Type B pancreatic cell (in vitro differentiated cells): ENCODE results near the gene FOS. TPM values are rescaled to one million over a fixed set of nuclear protein-coding genes. Genes with fewer than 3 reads are reported as not detected.
A peak's percentile ranks its signal among the peaks of the same experiment; 100 is the strongest.

Experiments
- DNase-seq: peaks from one replicate; pipeline ENCODE4 v3.0.0; 2021; ENCODE audit warnings: mixed read lengths; ENCODE audit not compliant: unreplicated experiment; ENCODE audit errors: extremely low spot score
- H3K27ac Mint-ChIP-seq: 2 replicates; pipeline ENCODE4 v1.8.0; 2021; ENCODE audit warnings: mild to moderate bottlenecking, mixed read lengths
- H3K27me3 Mint-ChIP-seq: 2 replicates; pipeline ENCODE4 v1.8.0; 2021; ENCODE audit warnings: mixed read lengths
- H3K36me3 Mint-ChIP-seq: 2 replicates; pipeline ENCODE4 v1.8.0; 2021; ENCODE audit warnings: mixed read lengths
- H3K4me1 Mint-ChIP-seq: one replicate; pipeline ENCODE4 v1.8.0; 2021; ENCODE audit warnings: mixed read lengths; ENCODE audit not compliant: unreplicated experiment
- H3K4me3 Mint-ChIP-seq: 2 replicates; pipeline ENCODE4 v1.8.0; 2021; ENCODE audit warnings: mild to moderate bottlenecking, mixed read lengths
- H3K9me3 Mint-ChIP-seq: 2 replicates; pipeline ENCODE4 v1.8.0; 2021; ENCODE audit warnings: mixed read lengths
- CTCF ChIP-seq: fragments of 200-600 bp; sonication (generic); conservative IDR thresholded peaks from 2 replicates; pipeline ENCODE4 v1.5.0; 2021; ENCODE audit warnings: antibody characterized with exemption, mild to moderate bottlenecking
- total RNA-seq: library from RNA; stranded (reverse); gene quantifications from 2 replicates; pipeline ENCODE4 v1.2.1, GENCODE V29; 2021; ENCODE audit warnings: low replicate concordance

FOS gene
- total RNA-seq, 1 donor from 2014 or later, result 214 TPM

GRCh38 chr14:75275598-75275997, 3.0 kb upstream of the FOS start:
- peak overlapping the region; percentile 20 for H3K4me3 Mint-ChIP-seq
- peaks cover 10% of the 10 kb centered on the region for H3K36me3 Mint-ChIP-seq
- no peaks in the 10 kb centered on the region for H3K9me3 Mint-ChIP-seq
- no peak for DNase-seq
- no peak for TF ChIP-seq CTCF
- peaks cover 44% of the 10 kb centered on the region for H3K4me1 Mint-ChIP-seq
- H3K27ac Mint-ChIP-seq, result no peak overlapping the region
- H3K27me3 Mint-ChIP-seq, result peaks cover 28% of the 10 kb centered on the region

DNA sequence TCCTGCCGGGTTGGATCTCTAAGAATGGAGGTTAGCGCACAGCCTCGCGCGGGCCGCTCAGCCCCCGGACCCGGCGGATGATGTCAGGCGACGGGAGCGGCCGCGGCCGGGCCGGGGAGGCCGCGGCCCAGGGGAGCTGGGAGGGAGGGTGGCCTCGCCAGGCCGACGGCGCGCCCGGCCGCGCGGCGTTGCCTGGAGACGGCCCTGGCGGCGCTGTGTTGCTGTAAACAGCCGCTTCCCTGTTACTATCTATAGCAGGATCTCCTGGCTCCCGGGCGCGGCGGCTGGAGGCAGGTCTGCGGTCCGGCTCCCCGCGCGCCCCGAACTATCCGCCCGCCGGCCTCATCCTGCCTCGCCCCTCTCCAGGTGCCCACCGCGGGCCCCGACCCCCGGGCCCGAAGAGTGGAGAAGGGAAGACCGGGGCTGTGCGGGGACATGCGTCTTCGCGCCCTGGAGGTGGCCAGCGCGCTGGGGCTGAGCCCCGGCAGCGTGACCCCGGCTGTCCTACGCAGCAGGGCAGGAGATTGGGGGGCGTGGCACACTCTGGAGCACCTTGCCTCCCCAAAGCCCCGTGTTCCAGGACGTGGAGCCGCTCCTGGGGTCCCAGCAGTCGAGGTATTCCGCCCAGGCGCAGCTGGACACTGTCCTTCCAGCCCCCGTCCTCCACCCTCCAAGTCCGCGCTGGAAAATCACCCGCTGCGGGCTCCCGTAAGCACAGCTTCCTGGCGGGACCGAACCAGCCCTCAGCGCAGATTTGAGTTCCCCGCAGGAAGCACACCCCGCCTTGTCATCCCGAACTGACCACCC, 1.4 kb upstream of the FOS start:
- H3K4me1 Mint-ChIP-seq, result peaks cover 53% of the 10 kb centered on the region
- TF ChIP-seq CTCF, result peak; percentile 40
- H3K9me3 Mint-ChIP-seq, result no peaks in the 10 kb centered on the region
- peaks cover 22% of the 10 kb centered on the region for H3K36me3 Mint-ChIP-seq
- peak overlapping the region; percentile 99 for H3K27ac Mint-ChIP-seq
- H3K4me3 Mint-ChIP-seq, result peak overlapping the region; percentile 91
- peaks cover 39% of the 10 kb centered on the region for H3K27me3 Mint-ChIP-seq
- DNase-seq, result peak; percentile 85

DNA sequence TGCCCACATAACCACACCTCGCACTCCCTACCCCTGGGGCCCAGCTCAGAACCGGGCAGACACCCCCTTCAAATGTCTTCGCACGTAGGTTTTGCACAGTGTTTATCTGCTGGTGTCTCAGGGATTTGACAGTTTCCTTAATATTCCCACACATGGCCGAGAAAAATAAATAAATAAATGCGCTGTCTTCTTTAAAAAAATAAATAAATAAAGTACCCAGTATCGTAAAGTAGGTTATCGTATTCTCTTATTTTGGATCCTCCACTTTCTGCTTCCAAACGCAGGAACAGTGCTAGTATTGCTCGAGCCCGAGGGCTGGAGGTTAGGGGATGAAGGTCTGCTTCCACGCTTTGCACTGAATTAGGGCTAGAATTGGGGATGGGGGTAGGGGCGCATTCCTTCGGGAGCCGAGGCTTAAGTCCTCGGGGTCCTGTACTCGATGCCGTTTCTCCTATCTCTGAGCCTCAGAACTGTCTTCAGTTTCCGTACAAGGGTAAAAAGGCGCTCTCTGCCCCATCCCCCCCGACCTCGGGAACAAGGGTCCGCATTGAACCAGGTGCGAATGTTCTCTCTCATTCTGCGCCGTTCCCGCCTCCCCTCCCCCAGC, 710 bp upstream of the FOS start:
- Mint-ChIP-seq H3K27ac (peak overlapping the region; percentile 99), H3K4me1 (peaks cover 52% of the 10 kb centered on the region), H3K4me3 (peak overlapping the region; percentile 91), H3K9me3 (no peaks in the 10 kb centered on the region), H3K27me3 (peaks cover 45% of the 10 kb centered on the region), H3K36me3 (peaks cover 26% of the 10 kb centered on the region)
- no peak for DNase-seq
- no peak for TF ChIP-seq CTCF

DNA sequence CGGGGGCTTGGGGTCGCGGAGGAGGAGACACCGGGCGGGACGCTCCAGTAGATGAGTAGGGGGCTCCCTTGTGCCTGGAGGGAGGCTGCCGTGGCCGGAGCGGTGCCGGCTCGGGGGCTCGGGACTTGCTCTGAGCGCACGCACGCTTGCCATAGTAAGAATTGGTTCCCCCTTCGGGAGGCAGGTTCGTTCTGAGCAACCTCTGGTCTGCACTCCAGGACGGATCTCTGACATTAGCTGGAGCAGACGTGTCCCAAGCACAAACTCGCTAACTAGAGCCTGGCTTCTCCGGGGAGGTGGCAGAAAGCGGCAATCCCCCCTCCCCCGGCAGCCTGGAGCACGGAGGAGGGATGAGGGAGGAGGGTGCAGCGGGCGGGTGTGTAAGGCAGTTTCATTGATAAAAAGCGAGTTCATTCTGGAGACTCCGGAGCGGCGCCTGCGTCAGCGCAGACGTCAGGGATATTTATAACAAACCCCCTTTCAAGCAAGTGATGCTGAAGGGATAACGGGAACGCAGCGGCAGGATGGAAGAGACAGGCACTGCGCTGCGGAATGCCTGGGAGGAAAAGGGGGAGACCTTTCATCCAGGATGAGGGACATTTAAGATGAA, 630 bp downstream of the FOS start:
- H3K36me3 Mint-ChIP-seq, result peaks cover 30% of the 10 kb centered on the region
- H3K4me3 Mint-ChIP-seq, result peak overlapping the region; percentile 91
- TF ChIP-seq CTCF, result no peak
- H3K27me3 Mint-ChIP-seq, result peaks cover 48% of the 10 kb centered on the region
- no peak for DNase-seq
- H3K4me1 Mint-ChIP-seq, result peaks cover 39% of the 10 kb centered on the region
- no peaks in the 10 kb centered on the region for H3K9me3 Mint-ChIP-seq
- H3K27ac Mint-ChIP-seq, result peak overlapping the region; percentile 99

- peaks cover 30% of the 10 kb centered on the region for H3K36me3 Mint-ChIP-seq
- H3K4me3 Mint-ChIP-seq, result peak overlapping the region; percentile 91
- H3K27ac Mint-ChIP-seq, result peak overlapping the region; percentile 99
- H3K9me3 Mint-ChIP-seq, result no peaks in the 10 kb centered on the region
- peaks cover 48% of the 10 kb centered on the region for H3K27me3 Mint-ChIP-seq
- no peak for DNase-seq
- peaks cover 39% of the 10 kb centered on the region for H3K4me1 Mint-ChIP-seq
- no peak for TF ChIP-seq CTCF
Measured at GRCh38 chr14:75279763-75280290, 1.2 kb downstream of the FOS start.
